DND-41 (cell line): ENCODE results near the gene RUFY2.

Experiments used
- ATAC-seq: fragments of 200-7000 bp; cut with Tn5 transposase; 3 replicates; pipeline ENCODE4 v1.9.1; 2021; ENCODE audit warnings: low read depth; ENCODE audit not compliant: insufficient read depth
- DNase-seq: peaks from one replicate; pipeline ENCODE4 v3.0.0-alpha.2; 2020
- H2AFZ ChIP-seq: 2 replicates; pipeline ENCODE4 v1.6.0; 2012; ENCODE audit warnings: low read depth, low read length
- H3K27ac ChIP-seq: 2 replicates; pipeline ENCODE4 v1.5.1; 2012; ENCODE audit warnings: low read length, inconsistent platforms
- H3K27me3 ChIP-seq: fragments of 200-600 bp; sonication (generic); 2 replicates; pipeline ENCODE4 v1.6.0; 2012; ENCODE audit warnings: low read length, mild to moderate bottlenecking, inconsistent platforms; ENCODE audit not compliant: insufficient read depth, poor library complexity
- H3K36me3 ChIP-seq: 2 replicates; pipeline ENCODE4 v1.5.1; 2012; ENCODE audit warnings: low read length, inconsistent platforms; ENCODE audit not compliant: insufficient read depth
- H3K4me1 ChIP-seq: 2 replicates; pipeline ENCODE4 v1.5.1; 2012; ENCODE audit warnings: mild to moderate bottlenecking, low read length; ENCODE audit not compliant: insufficient read depth
- H3K4me2 ChIP-seq: 2 replicates; pipeline ENCODE4 v1.6.0; 2012; ENCODE audit warnings: mild to moderate bottlenecking, moderate library complexity, low read length, inconsistent platforms; ENCODE audit not compliant: insufficient read depth
- H3K4me3 ChIP-seq, 2 experiments: fragments of 200-600 bp in 1 of 2; shearing (Covaris generic) in 1 of 2; 2 replicates each; pipeline ENCODE4 v1.5.1; 2012 to 2016; ENCODE audit warnings: inconsistent platforms in 2 of 2, low read length in 2 of 2, mild to moderate bottlenecking in 2 of 2, low read depth in 1 of 2, moderate library complexity in 1 of 2
- H3K79me2 ChIP-seq: 2 replicates; pipeline ENCODE4 v1.6.0; 2012; ENCODE audit warnings: low read length, inconsistent platforms; ENCODE audit not compliant: insufficient read depth
- H3K9ac ChIP-seq: 2 replicates; pipeline ENCODE4 v1.6.0; 2012; ENCODE audit warnings: low read depth, mild to moderate bottlenecking, inconsistent platforms, low read length, moderate library complexity
- H3K9me3 ChIP-seq: 2 replicates; pipeline ENCODE4 v1.5.1; 2012; ENCODE audit warnings: low read length, moderate library complexity, mild to moderate bottlenecking, inconsistent platforms; ENCODE audit not compliant: insufficient read depth, severe bottlenecking
- H4K20me1 ChIP-seq: 2 replicates; pipeline ENCODE4 v1.6.0; 2012; ENCODE audit warnings: low read length; ENCODE audit not compliant: insufficient read depth
- CTCF ChIP-seq: IDR thresholded peaks from 2 replicates; pipeline ENCODE4 v1.5.1; 2012; ENCODE audit warnings: borderline replicate concordance, low read length, moderate library complexity, mild to moderate bottlenecking; ENCODE audit not compliant: poor library complexity, severe bottlenecking; ENCODE audit errors: extremely low read depth
- EZH2 ChIP-seq: IDR thresholded peaks from 3 replicates; pipeline ENCODE4 v1.6.1; 2012; ENCODE audit warnings: borderline replicate concordance, low read depth, mild to moderate bottlenecking, moderate library complexity, low read length, inconsistent platforms; ENCODE audit not compliant: severe bottlenecking

Gene RUFY2

GRCh38 chr10:68336754-68337351 is 70.2 kb downstream of the RUFY2 start:
- Histone ChIP-seq H3K4me1 (peaks cover 45% of the 10 kb centered on the region), H3K27me3 (no peaks in the 10 kb centered on the region), H3K79me2 (peaks cover 100% of the 10 kb centered on the region), H3K4me2 (peak overlapping the region; percentile 85), H3K9me3 (no peaks in the 10 kb centered on the region), H2AFZ (no peak overlapping the region), H4K20me1 (peaks cover 88% of the 10 kb centered on the region), H3K27ac (no peak overlapping the region), H3K9ac (peak overlapping the region; percentile 10; the same call in 1 of the 2 replicates), H3K4me3 (peak overlapping the region; percentile 1 to 64; a peak in 2 of 4 replicates), H3K36me3 (peaks cover 88% of the 10 kb centered on the region)
- no peak for DNase-seq
- no peak for TF ChIP-seq EZH2
- ATAC-seq: no peak

- H2AFZ ChIP-seq: no peak overlapping the region
- no peak for DNase-seq
- no peak for ATAC-seq
- peak overlapping the region; percentile 64 to 76 for H3K4me3 ChIP-seq
- peak overlapping the region; percentile 99; the same call in 1 of the 2 replicates for H3K27ac ChIP-seq
- peak overlapping the region; percentile 85 for H3K4me2 ChIP-seq
- H4K20me1 ChIP-seq: peaks cover 68% of the 10 kb centered on the region
- peak overlapping the region; percentile 92 for H3K9ac ChIP-seq
- peaks cover 69% of the 10 kb centered on the region for H3K36me3 ChIP-seq
- H3K4me1 ChIP-seq: peaks cover 60% of the 10 kb centered on the region
- no peaks in the 10 kb centered on the region for H3K27me3 ChIP-seq
- peaks cover 96% of the 10 kb centered on the region for H3K79me2 ChIP-seq
- no peaks in the 10 kb centered on the region for H3K9me3 ChIP-seq
- TF ChIP-seq CTCF: no peak
- TF ChIP-seq EZH2: no peak
Measured at GRCh38 chr10:68334672-68335467, 72.2 kb downstream of the RUFY2 start.

- Histone ChIP-seq H3K27me3 (no peaks in the 10 kb centered on the region), H2AFZ (no peak overlapping the region), H3K4me1 (peaks cover 60% of the 10 kb centered on the region), H4K20me1 (peaks cover 57% of the 10 kb centered on the region), H3K36me3 (peaks cover 57% of the 10 kb centered on the region), H3K4me2 (peak overlapping the region; percentile 85), H3K9me3 (no peaks in the 10 kb centered on the region), H3K27ac (peak overlapping the region; percentile 99), H3K9ac (peak overlapping the region; percentile 92), H3K79me2 (peaks cover 85% of the 10 kb centered on the region), H3K4me3 (peak overlapping the region; percentile 64 to 76)
- ATAC-seq (no peak), DNase-seq (no peak)
- no peak for TF ChIP-seq EZH2
- TF ChIP-seq CTCF: no peak
Measured at GRCh38 chr10:68333440-68334431, 73.3 kb downstream of the RUFY2 start.
